Middle frontal gyrus (tissue), 1 donor: Measurements from ENCODE around the gene ATP8B3.

Source experiments
- DNase-seq: peaks from one replicate; pipeline ENCODE4 v3.0.0-alpha.2; 2015; ENCODE audit warnings: low spot score; ENCODE audit errors: extremely low spot score

The ATP8B3 gene

GRCh38 chr19:1851654-1852580 is 39.8 kb upstream of the ATP8B3 start:
- DNase-seq, result no peak

DNA sequence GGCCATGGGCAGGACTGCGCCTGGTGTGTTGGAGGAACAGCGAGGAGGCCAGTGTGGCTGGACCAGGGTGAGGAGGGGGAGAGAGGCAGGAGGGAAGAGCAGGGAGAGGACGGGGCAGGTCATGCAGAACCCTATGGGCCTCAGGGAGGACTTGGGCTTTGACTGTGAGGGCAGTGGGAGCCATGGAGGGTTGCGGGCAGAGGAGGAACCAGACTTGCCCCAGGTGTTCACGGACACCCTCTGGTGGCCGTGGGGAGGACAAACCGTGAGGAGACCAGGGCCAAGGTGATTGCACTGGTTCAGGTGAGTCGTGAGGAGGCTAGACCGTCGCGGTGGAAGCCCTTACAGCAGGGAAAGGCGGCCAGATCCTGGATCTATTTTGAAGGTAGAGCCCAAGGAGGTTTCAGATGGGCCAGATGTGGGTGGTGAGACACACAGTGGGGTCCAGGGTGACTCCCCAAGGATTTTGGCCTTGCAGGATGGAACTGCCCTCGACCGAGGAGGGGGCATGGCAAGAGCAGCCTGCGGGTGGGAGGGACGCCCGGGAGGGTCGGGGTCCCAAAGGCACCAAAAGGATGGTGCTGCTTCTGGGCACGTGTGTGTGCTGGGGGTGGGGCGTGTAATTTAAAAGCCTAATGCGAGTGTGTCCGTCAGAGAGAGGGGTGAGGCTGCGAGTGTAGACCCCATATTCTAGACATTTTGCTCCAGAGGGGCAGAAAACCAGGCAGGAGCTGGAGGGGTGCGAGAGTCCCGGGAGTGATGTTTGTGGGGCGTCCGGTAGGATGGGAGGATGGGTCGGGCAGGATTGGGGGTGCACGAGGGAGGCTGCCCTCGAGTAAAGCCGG is 39.0 kb upstream of the ATP8B3 start:
- no peak for DNase-seq

GRCh38 chr19:1849886-1850398 is 37.9 kb upstream of the ATP8B3 start:
- no peak for DNase-seq

GRCh38 chr19:1849132-1849474 is 37.0 kb upstream of the ATP8B3 start:
- no peak for DNase-seq

GRCh38 chr19:1848399-1849131 is 36.5 kb upstream of the ATP8B3 start, which contains the start of gene REXO1:
Gene REXO1, minus strand, starts transcription at chr19:1848483. Its CDS starts 125 bp downstream, at chr19:1848358.
- peak; percentile 88 for DNase-seq

DNA sequence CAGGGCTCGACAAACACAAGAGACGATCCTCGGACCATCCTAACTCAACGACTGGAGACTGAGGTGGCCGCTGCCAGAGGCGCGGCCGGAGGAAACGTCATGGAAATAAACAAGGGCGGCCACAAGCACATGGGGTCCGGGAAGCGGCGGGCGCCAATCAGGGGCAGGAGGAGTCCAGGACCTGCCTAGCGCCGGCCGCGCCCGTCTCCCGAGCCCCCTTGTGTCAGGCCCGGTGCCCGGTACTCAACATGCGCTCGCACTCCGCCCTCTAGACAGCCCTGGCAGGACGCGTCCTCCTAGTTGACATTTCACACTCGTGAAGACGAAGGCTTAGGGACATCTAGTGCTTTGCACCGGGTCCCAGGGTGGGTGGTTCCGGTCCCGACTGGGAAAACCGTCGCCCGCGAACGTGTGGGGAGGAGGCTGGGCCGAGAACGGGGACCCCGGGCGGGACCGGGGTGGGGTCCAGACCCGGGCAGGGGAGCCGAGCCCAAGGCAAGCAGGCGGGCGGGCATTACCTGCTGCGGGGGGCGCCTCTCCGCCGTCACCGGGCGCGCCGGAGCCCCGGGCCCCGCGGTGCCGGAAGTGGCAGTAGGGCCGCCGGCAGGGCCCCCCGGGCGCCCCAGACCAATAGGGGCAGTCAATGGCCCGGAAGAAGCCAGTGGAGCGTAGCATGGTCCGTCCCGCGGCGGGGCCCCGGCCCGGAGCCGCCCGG is 35.8 kb upstream of the ATP8B3 start:
- no peak for DNase-seq

- no peak for DNase-seq
Observed at GRCh38 chr19:1847348-1847683, 35.2 kb upstream of the ATP8B3 start.

DNA sequence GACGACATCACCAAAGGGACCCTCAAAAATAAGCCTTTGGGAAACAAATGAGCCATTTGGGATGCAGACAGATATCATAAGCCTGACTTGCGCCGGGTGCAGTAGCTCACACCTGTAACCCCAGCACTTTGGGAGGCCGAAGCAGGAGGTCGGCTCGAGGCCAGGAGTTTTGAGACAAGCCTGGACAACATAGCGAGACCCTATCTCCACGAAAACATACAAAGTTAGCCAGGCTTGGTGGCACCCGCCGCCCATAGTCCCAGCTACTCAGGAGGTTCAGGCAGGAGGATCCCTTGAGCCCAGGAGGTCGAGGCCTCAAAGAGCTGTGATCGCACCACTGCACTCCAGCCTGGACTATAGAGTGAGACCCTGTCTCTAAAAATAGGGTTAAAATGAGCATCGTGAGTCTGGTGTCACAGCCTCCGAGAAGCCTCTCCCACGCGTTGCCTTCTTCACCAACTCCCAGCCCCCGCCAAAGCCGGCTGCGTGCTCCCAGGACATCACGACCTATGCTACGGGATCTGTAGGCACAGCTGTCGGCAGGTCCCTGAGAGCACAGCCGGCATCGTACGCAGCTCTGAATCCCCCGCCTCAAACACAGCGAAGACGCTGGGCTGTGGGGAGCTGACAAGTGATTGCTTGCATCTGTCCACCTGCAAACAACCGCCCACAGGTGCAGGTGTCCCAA is 34.6 kb upstream of the ATP8B3 start:
- DNase-seq, result no peak

DNA sequence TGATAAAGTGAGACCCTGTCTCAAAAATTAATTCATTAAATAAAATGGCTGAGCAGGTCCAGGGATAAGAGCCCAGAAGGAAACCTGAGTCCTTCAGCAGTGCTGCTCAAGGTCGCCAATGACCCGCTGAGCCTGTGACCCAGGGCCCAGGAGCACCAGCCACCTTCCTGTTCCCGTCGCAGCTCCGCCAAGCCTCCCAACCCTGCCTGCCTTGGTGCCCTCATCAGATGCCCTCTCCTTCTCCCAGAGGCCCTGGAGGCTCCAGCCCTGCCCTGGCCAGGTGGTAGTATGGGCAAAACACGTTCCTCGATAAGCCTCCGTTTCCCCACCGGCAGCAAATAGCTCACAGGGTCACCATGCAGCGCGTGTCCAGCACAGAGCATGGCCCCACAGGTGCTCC is 33.6 kb upstream of the ATP8B3 start:
- DNase-seq, result no peak

- no peak for DNase-seq
Observed at GRCh38 chr19:1845125-1845515, 33.0 kb upstream of the ATP8B3 start.

DNA sequence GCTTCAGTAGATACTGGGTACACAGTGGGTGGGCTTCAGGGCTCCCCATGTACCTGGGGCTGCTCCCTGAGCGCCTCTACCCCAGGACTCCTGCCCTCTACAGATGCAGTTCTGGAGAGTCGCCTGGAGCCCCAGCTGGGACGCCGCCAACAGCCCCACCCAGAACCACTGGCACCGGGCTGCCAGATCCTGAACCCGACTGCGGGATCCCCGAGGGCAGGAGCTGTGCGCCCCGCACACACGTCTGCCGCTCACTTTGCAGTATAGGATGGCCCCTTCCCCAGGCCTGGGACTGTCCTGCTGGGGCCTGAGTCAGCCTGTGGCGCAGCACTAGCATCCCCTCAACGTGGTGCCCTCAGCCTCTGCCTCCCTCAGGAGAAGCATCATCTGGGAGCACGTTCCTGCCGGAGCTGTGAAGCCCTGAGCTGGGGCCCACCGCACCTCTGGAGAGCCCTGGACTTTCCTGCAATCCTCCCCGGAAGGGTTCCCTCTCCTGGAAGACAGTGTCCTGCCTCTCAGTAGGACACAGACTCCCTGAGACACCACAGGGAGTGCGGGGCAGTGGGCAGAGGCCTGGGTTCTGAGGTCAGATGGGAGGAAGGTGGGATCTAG is 32.5 kb upstream of the ATP8B3 start:
- no peak for DNase-seq

- no peak for DNase-seq
Observed at GRCh38 chr19:1843646-1844394, 31.7 kb upstream of the ATP8B3 start.

DNA sequence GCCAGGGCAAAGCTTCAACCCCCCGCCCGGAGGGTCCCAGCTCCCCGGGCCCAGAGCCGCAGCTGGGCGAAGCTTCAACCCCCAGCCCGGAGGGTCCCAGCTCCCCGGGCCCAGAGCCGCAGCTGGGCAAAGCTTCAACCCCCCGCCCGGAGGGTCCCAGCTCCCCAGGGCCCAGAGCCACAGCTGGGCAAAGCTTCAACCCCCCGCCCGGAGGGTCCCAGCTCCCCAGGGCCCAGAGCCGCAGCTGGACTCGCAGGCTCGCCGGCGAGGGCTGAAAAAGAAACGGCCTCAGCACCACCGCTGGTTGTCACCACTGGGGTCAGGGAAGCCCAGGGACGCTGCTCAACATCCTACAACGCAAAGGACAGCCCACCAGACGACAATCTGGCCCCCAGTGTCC is 31.0 kb upstream of the ATP8B3 start:
- no peak for DNase-seq

- no peak for DNase-seq
Observed at GRCh38 chr19:1841209-1841924, 29.3 kb upstream of the ATP8B3 start.

DNA sequence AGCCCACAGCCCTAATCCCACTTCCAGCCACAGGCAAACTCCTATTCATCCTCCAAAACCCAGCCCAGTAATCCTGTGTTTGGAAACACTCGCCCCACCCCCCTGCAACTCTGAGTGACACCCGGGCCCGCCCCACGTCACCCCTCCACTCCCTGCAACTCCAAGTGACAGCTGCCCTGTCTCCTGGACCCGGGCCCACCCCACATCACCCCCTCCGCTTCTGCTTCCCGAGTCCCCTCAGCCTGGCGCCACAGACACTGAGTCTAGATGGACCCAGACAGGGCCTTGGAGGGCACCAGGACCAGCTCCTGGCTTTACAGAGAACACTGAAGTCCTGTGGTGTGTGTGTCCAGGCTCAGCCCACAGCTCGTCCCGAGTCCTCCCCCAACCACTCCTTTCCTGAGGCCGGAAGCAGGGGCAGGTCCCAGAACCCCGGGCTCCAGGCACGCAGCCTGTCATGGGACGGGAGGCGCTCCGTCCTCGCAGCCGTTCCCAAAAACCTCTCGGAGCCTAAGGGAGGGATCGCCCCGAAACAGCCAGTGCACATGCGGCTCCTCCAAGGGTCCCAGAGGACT is 28.6 kb upstream of the ATP8B3 start:
- DNase-seq, result no peak

GRCh38 chr19:1839658-1840540 is 27.8 kb upstream of the ATP8B3 start:
- DNase-seq, result no peak

GRCh38 chr19:1837625-1838105 is 25.6 kb upstream of the ATP8B3 start:
- no peak for DNase-seq
